ENCODE measurements around the gene EP400.
"Not testable (repeated sequence)": the region's sequence is repeated elsewhere in the genome, so short reads cannot be mapped to it uniquely, and the experiment has no call there.

Gene EP400

GRCh38 chr12:132099739-132100138 is 150.0 kb downstream of the EP400 start:
- H3K27ac Mint-ChIP-seq = peak overlapping the region in 1 of 2 donors; percentile 79
- H3K4me1 Mint-ChIP-seq = peaks cover 25% of the 10 kb centered on the region
- DNase-seq = no peak

GRCh38 chr12:132100306-132101065 is 150.7 kb downstream of the EP400 start:
- DNase-seq = no peak
- peaks cover 24% of the 10 kb centered on the region for H3K4me1 Mint-ChIP-seq
- no peak for ATAC-seq
- H3K27me3 Mint-ChIP-seq = no peaks in the 10 kb centered on the region
- no peak overlapping the region for H3K27ac Mint-ChIP-seq
- no peak overlapping the region for H3K4me3 Mint-ChIP-seq
- H3K9me3 Mint-ChIP-seq = peaks cover 6 to 15% of the 10 kb centered on the region in 2 donors

More at GRCh38 chr12:132099739-132100138, 150.0 kb downstream of the EP400 start:
- no peak for ATAC-seq
- no peak overlapping the region for H3K4me3 Mint-ChIP-seq
- peaks cover 7 to 18% of the 10 kb centered on the region in 2 donors for H3K9me3 Mint-ChIP-seq
- H3K27me3 Mint-ChIP-seq = no peaks in the 10 kb centered on the region

GRCh38 chr12:132102297-132102696 is 152.6 kb downstream of the EP400 start:
- Mint-ChIP-seq H3K4me3 (no peak overlapping the region), H3K27me3 (no peaks in the 10 kb centered on the region), H3K4me1 (peaks cover 6% of the 10 kb centered on the region), H3K9me3 (no peaks in the 10 kb centered on the region), H3K27ac (no peak overlapping the region)
- DNase-seq (no peak), ATAC-seq (no peak)

- H3K4me1 Mint-ChIP-seq, H3K27me3 Mint-ChIP-seq, H3K9me3 Mint-ChIP-seq, H3K4me3 Mint-ChIP-seq, H3K27ac Mint-ChIP-seq, ATAC-seq, DNase-seq: not testable (repeated sequence)
Observed at GRCh38 chr12:132103072-132103471, 153.3 kb downstream of the EP400 start.

GRCh38 chr12:132103542-132104308 is 154.0 kb downstream of the EP400 start:
- H3K9me3 Mint-ChIP-seq = no peaks in the 10 kb centered on the region
- H3K4me3 Mint-ChIP-seq = no peak overlapping the region
- no peak for DNase-seq
- ATAC-seq = no peak
- no peaks in the 10 kb centered on the region for H3K27me3 Mint-ChIP-seq
- H3K27ac Mint-ChIP-seq = no peak overlapping the region
- peaks cover 6% of the 10 kb centered on the region for H3K4me1 Mint-ChIP-seq

GRCh38 chr12:132105467-132105866 is 155.7 kb downstream of the EP400 start:
- ATAC-seq = no peak
- Mint-ChIP-seq H3K27ac (no peak overlapping the region), H3K27me3 (no peaks in the 10 kb centered on the region)

GRCh38 chr12:132106921-132107320 is 157.2 kb downstream of the EP400 start:
- Mint-ChIP-seq H3K27me3 (no peaks in the 10 kb centered on the region), H3K27ac (no peak overlapping the region)
- no peak for DNase-seq

More at GRCh38 chr12:132105467-132105866, 155.7 kb downstream of the EP400 start:
- DNase-seq = no peak
- Mint-ChIP-seq H3K9me3 (no peaks in the 10 kb centered on the region), H3K4me3 (no peak overlapping the region), H3K4me1 (peaks cover 6% of the 10 kb centered on the region)

GRCh38 chr12:132108211-132108832 is 158.6 kb downstream of the EP400 start:
- Mint-ChIP-seq H3K27me3 (no peaks in the 10 kb centered on the region), H3K4me3 (no peak overlapping the region), H3K9me3 (no peaks in the 10 kb centered on the region), H3K27ac (no peak overlapping the region), H3K4me1 (peaks cover 6% of the 10 kb centered on the region)
- ATAC-seq (no peak), DNase-seq (no peak)

More at GRCh38 chr12:132106921-132107320, 157.2 kb downstream of the EP400 start:
- Mint-ChIP-seq H3K4me1 (peaks cover 6% of the 10 kb centered on the region), H3K4me3 (no peak overlapping the region), H3K9me3 (no peaks in the 10 kb centered on the region)
- ATAC-seq = no peak

- H3K4me1 Mint-ChIP-seq = peaks cover 6% of the 10 kb centered on the region
- ATAC-seq = no peak
- DNase-seq = no peak
- no peak overlapping the region for H3K4me3 Mint-ChIP-seq
- no peaks in the 10 kb centered on the region for H3K27me3 Mint-ChIP-seq
- no peak overlapping the region for H3K27ac Mint-ChIP-seq
- H3K9me3 Mint-ChIP-seq = no peaks in the 10 kb centered on the region
Observed at GRCh38 chr12:132109741-132110140, 160.0 kb downstream of the EP400 start.

GRCh38 chr12:132110677-132111076 is 160.9 kb downstream of the EP400 start:
- no peak overlapping the region for H3K4me3 Mint-ChIP-seq
- H3K9me3 Mint-ChIP-seq = no peaks in the 10 kb centered on the region
- no peaks in the 10 kb centered on the region for H3K4me1 Mint-ChIP-seq
- no peak overlapping the region for H3K27ac Mint-ChIP-seq
- no peaks in the 10 kb centered on the region for H3K27me3 Mint-ChIP-seq
- DNase-seq (no peak), ATAC-seq (no peak)

GRCh38 chr12:132111654-132112304 is 162.0 kb downstream of the EP400 start:
- H3K4me3 Mint-ChIP-seq = no peak overlapping the region
- no peaks in the 10 kb centered on the region for H3K9me3 Mint-ChIP-seq

GRCh38 chr12:132114667-132115066 is 164.9 kb downstream of the EP400 start:
- Mint-ChIP-seq H3K4me3 (no peak overlapping the region), H3K27ac (peak overlapping the region in 1 of 2 donors; percentile 52), H3K27me3 (no peaks in the 10 kb centered on the region), H3K9me3 (no peaks in the 10 kb centered on the region), H3K4me1 (no peaks in the 10 kb centered on the region)
- no peak for DNase-seq
- ATAC-seq = no peak

More at GRCh38 chr12:132111654-132112304, 162.0 kb downstream of the EP400 start:
- H3K27me3 Mint-ChIP-seq = no peaks in the 10 kb centered on the region
- H3K27ac Mint-ChIP-seq = peak overlapping the region in 1 of 2 donors; percentile 72
- ATAC-seq = no peak
- no peaks in the 10 kb centered on the region for H3K4me1 Mint-ChIP-seq
- no peak for DNase-seq

- ATAC-seq = no peak
- H3K27me3 Mint-ChIP-seq = no peaks in the 10 kb centered on the region
- H3K27ac Mint-ChIP-seq = peak overlapping the region in 1 of 2 donors; percentile 54
- H3K4me1 Mint-ChIP-seq = no peaks in the 10 kb centered on the region
- no peaks in the 10 kb centered on the region for H3K9me3 Mint-ChIP-seq
- no peak for DNase-seq
- no peak overlapping the region for H3K4me3 Mint-ChIP-seq
Observed at GRCh38 chr12:132115500-132115899, 165.8 kb downstream of the EP400 start.

- no peaks in the 10 kb centered on the region for H3K27me3 Mint-ChIP-seq
- no peak overlapping the region for H3K27ac Mint-ChIP-seq
- H3K9me3 Mint-ChIP-seq = no peaks in the 10 kb centered on the region
- peak; percentile 18 for ATAC-seq
- DNase-seq = no peak
- no peak overlapping the region for H3K4me3 Mint-ChIP-seq
- H3K4me1 Mint-ChIP-seq = no peaks in the 10 kb centered on the region
Observed at GRCh38 chr12:132116709-132117557, 167.2 kb downstream of the EP400 start.

- DNase-seq (no peak), ATAC-seq (peak; percentile 57)
- Mint-ChIP-seq H3K4me1 (no peaks in the 10 kb centered on the region), H3K4me3 (no peak overlapping the region), H3K9me3 (no peaks in the 10 kb centered on the region), H3K27ac (peak overlapping the region in 1 of 2 donors; percentile 94), H3K27me3 (no peaks in the 10 kb centered on the region)
Observed at GRCh38 chr12:132117558-132117875, 167.8 kb downstream of the EP400 start.
